Hepatocyte (in vitro differentiated cells): ENCODE data around the gene PCDHB14. TPM values are rescaled to one million over a fixed set of nuclear protein-coding genes. Genes with fewer than 3 reads are reported as not detected.
"Not testable (repeated sequence)": the region's sequence is repeated elsewhere in the genome, so short reads cannot be mapped to it uniquely, and the experiment has no call there.

Experiments used
- DNase-seq: peaks from one replicate; pipeline ENCODE4 v3.0.0-alpha.2; 2016; ENCODE audit warnings: low spot score
- H2AFZ ChIP-seq: fragments of 200-600 bp; sonication (generic); 2 replicates; pipeline ENCODE4 v1.6.0; 2016; ENCODE audit warnings: antibody characterized with exemption, mild to moderate bottlenecking
- H3K27ac ChIP-seq: fragments of 200-600 bp; sonication (generic); 2 replicates; pipeline ENCODE4 v1.5.1; 2016; ENCODE audit warnings: mild to moderate bottlenecking
- H3K27me3 ChIP-seq: fragments of 200-600 bp; sonication (generic); 2 replicates; pipeline ENCODE4 v1.6.1; 2016
- H3K36me3 ChIP-seq: fragments of 200-600 bp; sonication (generic); replicated peaks from 2 replicates; pipeline ENCODE4 v1.5.1; 2016; ENCODE audit warnings: low read depth; ENCODE audit not compliant: insufficient read depth
- H3K4me1 ChIP-seq: fragments of 200-600 bp; sonication (generic); 2 replicates; pipeline ENCODE4 v1.5.1; 2016; ENCODE audit warnings: mild to moderate bottlenecking, moderate library complexity; ENCODE audit not compliant: insufficient read depth
- H3K4me2 ChIP-seq: fragments of 200-600 bp; sonication (generic); 2 replicates; pipeline ENCODE4 v1.6.0; 2016
- H3K4me3 ChIP-seq: fragments of 200-600 bp; sonication (generic); 2 replicates; pipeline ENCODE4 v1.5.1; 2016; ENCODE audit warnings: mild to moderate bottlenecking
- H3K79me2 ChIP-seq: fragments of 200-600 bp; sonication (generic); 2 replicates; pipeline ENCODE4 v1.6.0; 2017; ENCODE audit warnings: mild to moderate bottlenecking
- H3K9me2 ChIP-seq: fragments of 200-600 bp; sonication (generic); replicated peaks from 2 replicates; pipeline ENCODE4 v1.6.0; 2017; ENCODE audit warnings: mild to moderate bottlenecking; ENCODE audit not compliant: insufficient read depth
- H3K9me3 ChIP-seq: fragments of 200-600 bp; sonication (generic); 2 replicates; pipeline ENCODE4 v1.5.1; 2016; ENCODE audit warnings: low read depth, mild to moderate bottlenecking
- H4K20me1 ChIP-seq: fragments of 200-600 bp; sonication (generic); 2 replicates; pipeline ENCODE4 v1.6.0; 2016; ENCODE audit warnings: mild to moderate bottlenecking; ENCODE audit not compliant: insufficient read depth, poor library complexity, severe bottlenecking
- CTCF ChIP-seq: fragments of 200-600 bp; sonication (generic); IDR thresholded peaks from 2 replicates; pipeline ENCODE4 v1.5.1; 2016; ENCODE audit warnings: antibody characterized with exemption, mild to moderate bottlenecking; ENCODE audit not compliant: poor library complexity
- EZH2 ChIP-seq: fragments of 200-600 bp; sonication (generic); IDR thresholded peaks from 2 replicates; pipeline ENCODE4 v1.6.1; 2016; ENCODE audit warnings: antibody characterized with exemption, mild to moderate bottlenecking, borderline replicate concordance
- EZH2phosphoT487 ChIP-seq: fragments of 200-600 bp; sonication (generic); IDR thresholded peaks from one replicate; pipeline ENCODE4 v1.6.1; 2018; ENCODE audit warnings: antibody characterized with exemption, mild to moderate bottlenecking, low read depth, moderate library complexity; ENCODE audit not compliant: unreplicated experiment, severe bottlenecking
- WGBS: methylation state at CpG from one replicate; pipeline ENCODE4 v1.1.6; 2016; ENCODE audit warnings: low lambda C conversion rate; ENCODE audit errors: missing lambda C conversion rate; 5-methylcytosine and 5-hydroxymethylcytosine counted together
- polyA plus RNA-seq: library from polyadenylated mRNA; unstranded; fragments of >200 nt; fragmentation: Nextera tagmentation; extraction: Ambion mirVana; gene quantifications from 2 replicates; pipeline ENCODE4 v1.2.1, GENCODE V29; 2016
- total RNA-seq: library from RNA; depleted of rRNA; stranded (reverse); fragments of >200 nt; gene quantifications from 2 replicates; pipeline ENCODE4 v1.2.3, GENCODE V29; 2014

PCDHB14 gene
- total and polyA plus RNA-seq, 2 experiments from 2014 or later: 3.0 to 4.3 TPM

DNA sequence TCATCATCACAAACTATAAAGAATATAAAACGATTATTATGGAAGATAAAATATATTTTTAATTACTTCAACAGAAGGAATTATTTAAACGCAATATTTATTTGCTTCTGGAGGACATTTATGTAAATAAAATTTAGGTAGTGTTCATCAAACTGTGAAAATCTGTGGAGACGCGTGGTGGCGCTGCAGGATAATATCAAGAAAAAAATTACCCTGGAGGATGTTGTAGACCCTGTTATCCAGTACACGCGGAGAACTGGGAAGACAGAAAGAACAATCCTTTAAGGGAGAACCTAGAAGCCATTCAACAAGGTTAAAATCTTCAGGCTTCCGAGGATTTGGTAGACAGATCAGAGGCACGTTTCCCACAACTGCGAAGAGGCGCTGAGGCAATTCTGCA, 14.7 kb upstream of the PCDHB14 start, which contains the start of gene PCDHB12:
Gene PCDHB12, plus strand, starts transcription at position 242 of the 400 bp plus-strand sequence. CDS start 189 bp downstream, outside the sequence.
- H2AFZ ChIP-seq: no peak within 1 kb of the TSS
- no peaks in the 10 kb centered on the region for H4K20me1 ChIP-seq
- no peaks in the 10 kb centered on the region for H3K4me1 ChIP-seq
- TF ChIP-seq EZH2 (no peak), EZH2phosphoT487 (no peak), CTCF (no peak)
- WGBS: 68% methylated on average over 11 of the region's 11 CpGs
- DNase-seq: no peak
- H3K27me3 ChIP-seq: no peaks in the 10 kb centered on the region
- no peaks in the 10 kb centered on the region for H3K9me3 ChIP-seq
- H3K9me2 ChIP-seq: no peaks in the 10 kb centered on the region
- no peak within 1 kb of the TSS for H3K4me2 ChIP-seq
- no peaks in the 10 kb centered on the region for H3K79me2 ChIP-seq
- no peak within 1 kb of the TSS for H3K27ac ChIP-seq
- H3K36me3 ChIP-seq: no peaks in the 10 kb centered on the region
- H3K4me3 ChIP-seq: no peak within 1 kb of the TSS

GRCh38 chr5:141210281-141210680, 12.9 kb upstream of the PCDHB14 start:
- not testable (repeated sequence) for H3K9me2 ChIP-seq, H3K4me3 ChIP-seq, H3K4me2 ChIP-seq, H3K4me1 ChIP-seq, H3K27ac ChIP-seq, H3K27me3 ChIP-seq, H4K20me1 ChIP-seq, H2AFZ ChIP-seq, H3K36me3 ChIP-seq, H3K79me2 ChIP-seq, H3K9me3 ChIP-seq, DNase-seq
- 96% methylated on average over 26 of the region's 39 CpGs for WGBS

GRCh38 chr5:141210849-141211248, 12.3 kb upstream of the PCDHB14 start:
- H3K4me3 ChIP-seq, H3K36me3 ChIP-seq, H3K79me2 ChIP-seq, H3K27ac ChIP-seq, H3K4me1 ChIP-seq, H3K9me2 ChIP-seq, DNase-seq, H3K4me2 ChIP-seq, H3K27me3 ChIP-seq, H3K9me3 ChIP-seq, H4K20me1 ChIP-seq, H2AFZ ChIP-seq: not testable (repeated sequence)
- 100% methylated on average over 5 of the region's 27 CpGs for WGBS

GRCh38 chr5:141213656-141214339, 9.3 kb upstream of the PCDHB14 start, which contains the start of gene PCDHB13:
TSS of gene PCDHB13 (plus strand) at chr5:141213919. CDS start at chr5:141214124, 205 bp downstream.
- H3K27me3 ChIP-seq: not testable (repeated sequence)

GRCh38 chr5:141214583-141214982, 8.6 kb upstream of the PCDHB14 start:
- H3K4me1 ChIP-seq, H3K9me3 ChIP-seq, H3K4me2 ChIP-seq, H3K27ac ChIP-seq, H2AFZ ChIP-seq, H3K9me2 ChIP-seq, DNase-seq, H3K36me3 ChIP-seq, H3K27me3 ChIP-seq, H3K4me3 ChIP-seq, H4K20me1 ChIP-seq, H3K79me2 ChIP-seq: not testable (repeated sequence)
- WGBS: 95% methylated on average over 12 of the region's 12 CpGs

More at GRCh38 chr5:141213656-141214339, 9.3 kb upstream of the PCDHB14 start, which contains the start of gene PCDHB13:
- TF ChIP-seq CTCF: peak; percentile 14
- not testable (repeated sequence) for H3K9me3 ChIP-seq, H3K79me2 ChIP-seq, H3K9me2 ChIP-seq, H3K36me3 ChIP-seq, H3K4me3 ChIP-seq, H2AFZ ChIP-seq, H3K4me2 ChIP-seq, H4K20me1 ChIP-seq, H3K27ac ChIP-seq, H3K4me1 ChIP-seq
- WGBS: 42% methylated on average over 16 of the region's 18 CpGs
- DNase-seq: peak; percentile 14

DNA sequence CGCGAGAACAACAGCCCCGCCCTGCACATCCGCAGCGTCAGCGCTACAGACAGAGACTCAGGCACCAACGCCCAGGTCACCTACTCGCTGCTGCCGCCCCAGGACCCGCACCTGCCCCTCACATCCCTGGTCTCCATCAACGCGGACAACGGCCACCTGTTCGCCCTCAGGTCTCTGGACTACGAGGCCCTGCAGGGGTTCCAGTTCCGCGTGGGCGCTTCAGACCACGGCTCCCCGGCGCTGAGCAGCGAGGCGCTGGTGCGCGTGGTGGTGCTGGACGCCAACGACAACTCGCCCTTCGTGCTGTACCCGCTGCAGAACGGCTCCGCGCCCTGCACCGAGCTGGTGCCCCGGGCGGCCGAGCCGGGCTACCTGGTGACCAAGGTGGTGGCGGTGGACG, 7.6 kb upstream of the PCDHB14 start:
- not testable (repeated sequence) for H4K20me1 ChIP-seq, H3K27me3 ChIP-seq, H3K9me3 ChIP-seq, H3K79me2 ChIP-seq, H3K36me3 ChIP-seq, H3K4me3 ChIP-seq, H3K4me1 ChIP-seq, DNase-seq, H2AFZ ChIP-seq, H3K4me2 ChIP-seq, H3K9me2 ChIP-seq, H3K27ac ChIP-seq
- 93% methylated on average over 16 of the region's 40 CpGs for WGBS

DNA sequence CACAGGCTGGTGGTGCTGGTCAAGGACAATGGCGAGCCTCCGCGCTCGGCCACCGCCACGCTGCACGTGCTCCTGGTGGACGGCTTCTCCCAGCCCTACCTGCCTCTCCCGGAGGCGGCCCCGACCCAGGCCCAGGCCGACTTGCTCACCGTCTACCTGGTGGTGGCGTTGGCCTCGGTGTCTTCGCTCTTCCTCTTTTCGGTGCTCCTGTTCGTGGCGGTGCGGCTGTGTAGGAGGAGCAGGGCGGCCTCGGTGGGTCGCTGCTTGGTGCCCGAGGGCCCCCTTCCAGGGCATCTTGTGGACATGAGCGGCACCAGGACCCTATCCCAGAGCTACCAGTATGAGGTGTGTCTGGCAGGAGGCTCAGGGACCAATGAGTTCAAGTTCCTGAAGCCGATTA, 7.1 kb upstream of the PCDHB14 start:
- not testable (repeated sequence) for H4K20me1 ChIP-seq, H3K27me3 ChIP-seq, DNase-seq, H3K9me2 ChIP-seq, H3K36me3 ChIP-seq, H3K4me3 ChIP-seq, H2AFZ ChIP-seq, H3K4me1 ChIP-seq, H3K27ac ChIP-seq, H3K9me3 ChIP-seq, H3K79me2 ChIP-seq, H3K4me2 ChIP-seq
- WGBS: 98% methylated on average over 16 of the region's 26 CpGs
